MM.1S (cell line): ENCODE data around the gene TXNRD1.

Source experiments
- DNase-seq: peaks from one replicate; pipeline ENCODE4 v3.0.0-alpha.2; 2015
- H2AFZ ChIP-seq: fragments of 300-600 bp; sonication (generic); 2 replicates; pipeline ENCODE4 v1.6.0; 2016; ENCODE audit warnings: antibody characterized with exemption, low read length
- H3F3A ChIP-seq: fragments of 300-600 bp; sonication (generic); 2 replicates; pipeline ENCODE4 v1.6.1; 2016; ENCODE audit warnings: mild to moderate bottlenecking, antibody characterized with exemption, low read length, moderate library complexity, mixed read lengths; ENCODE audit not compliant: insufficient read depth
- H3K27ac ChIP-seq: fragments of 300-600 bp; sonication (generic); 2 replicates; pipeline ENCODE4 v1.5.1; 2016; ENCODE audit warnings: mild to moderate bottlenecking, low read length
- H3K27me3 ChIP-seq: fragments of 300-600 bp; sonication (generic); replicated peaks from 2 replicates; pipeline ENCODE4 v1.6.0; 2016; ENCODE audit warnings: low read length; ENCODE audit not compliant: insufficient read depth
- H3K36me3 ChIP-seq: fragments of 300-600 bp; sonication (generic); replicated peaks from 2 replicates; pipeline ENCODE4 v1.6.1; 2016; ENCODE audit warnings: mild to moderate bottlenecking, low read length, mixed read lengths; ENCODE audit not compliant: insufficient read depth
- H3K4me1 ChIP-seq: fragments of 300-600 bp; sonication (generic); 2 replicates; pipeline ENCODE4 v1.6.1; 2016; ENCODE audit warnings: low read length, mixed read lengths
- H3K4me2 ChIP-seq: fragments of 300-600 bp; sonication (generic); 2 replicates; pipeline ENCODE4 v1.6.0; 2016; ENCODE audit warnings: low read depth, low read length
- H3K4me3 ChIP-seq: fragments of 300-600 bp; sonication (generic); 2 replicates; pipeline ENCODE4 v1.5.1; 2016; ENCODE audit warnings: low read length, mixed read lengths
- H3K79me2 ChIP-seq: fragments of 300-600 bp; sonication (generic); 2 replicates; pipeline ENCODE4 v1.6.1; 2016; ENCODE audit warnings: mixed run types, low read length, mixed read lengths
- H3K9ac ChIP-seq: fragments of 300-600 bp; sonication (generic); 2 replicates; pipeline ENCODE4 v1.6.1; 2016; ENCODE audit warnings: low read length, mixed read lengths
- H3K9me2 ChIP-seq: fragments of 300-600 bp; sonication (generic); replicated peaks from 2 replicates; pipeline ENCODE4 v1.6.1; 2016; ENCODE audit warnings: mild to moderate bottlenecking, low read length, mixed read lengths; ENCODE audit not compliant: insufficient read depth
- H3K9me3 ChIP-seq: fragments of 300-600 bp; sonication (generic); replicated peaks from 2 replicates; pipeline ENCODE4 v1.6.1; 2016; ENCODE audit warnings: mild to moderate bottlenecking, low read length, mixed read lengths; ENCODE audit not compliant: insufficient read depth
- H4K20me1 ChIP-seq: fragments of 300-600 bp; sonication (generic); 2 replicates; pipeline ENCODE4 v1.6.1; 2016; ENCODE audit warnings: mild to moderate bottlenecking, low read length, moderate library complexity, mixed read lengths; ENCODE audit not compliant: insufficient read depth
- EZH2 ChIP-seq: fragments of 300-600 bp; sonication (generic); optimal IDR thresholded peaks from 2 replicates; pipeline ENCODE3; 2017; ENCODE audit warnings: low read depth, mild to moderate bottlenecking, antibody characterized with exemption, low read length, mixed read lengths
- EZH2phosphoT487 ChIP-seq: fragments of 300-600 bp; sonication (generic); IDR thresholded peaks from 2 replicates; pipeline ENCODE4 v1.6.1; 2018; ENCODE audit warnings: antibody characterized with exemption, low read length
- TF ChIP-seq, protein P1 (sequence below): fragments of 300-600 bp; sonication (generic); IDR thresholded peaks from 2 replicates; pipeline ENCODE4 v1.5.1; 2016; ENCODE audit warnings: antibody characterized with exemption, low read length, mixed read lengths

Gene TXNRD1

DNA sequence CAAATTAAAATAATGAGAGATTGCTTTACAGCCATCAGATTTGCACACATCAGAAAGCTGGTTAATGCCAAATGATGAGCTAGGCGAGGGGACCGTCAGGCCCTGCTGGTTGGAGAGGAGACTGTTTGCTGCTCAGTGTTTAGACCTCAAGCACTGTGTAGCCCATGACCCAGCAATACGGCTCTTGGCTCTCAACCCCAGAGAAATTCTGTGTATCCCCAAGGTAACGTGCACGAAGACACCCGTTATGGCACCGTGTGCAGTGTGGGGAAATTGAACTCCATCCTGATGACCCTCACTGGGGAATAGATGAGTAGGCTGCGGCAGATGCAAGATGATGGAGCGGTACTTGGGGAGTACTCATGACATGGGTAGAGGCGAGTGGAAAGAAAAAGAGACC, 143.6 kb downstream of the TXNRD1 start:
- Histone ChIP-seq H3K9me2 (no peaks in the 10 kb centered on the region), H3K4me1 (no peaks in the 10 kb centered on the region), H3K4me2 (no peak overlapping the region), H3K4me3 (no peak overlapping the region), H3K27ac (no peak overlapping the region), H3K36me3 (no peaks in the 10 kb centered on the region), H3F3A (peaks cover 4% of the 10 kb centered on the region; the same call in 1 of the 2 replicates), H3K9ac (no peak overlapping the region), H3K79me2 (no peaks in the 10 kb centered on the region), H4K20me1 (no peaks in the 10 kb centered on the region), H3K27me3 (no peaks in the 10 kb centered on the region), H3K9me3 (no peaks in the 10 kb centered on the region), H2AFZ (no peak overlapping the region)
- TF ChIP-seq, protein P1, sequence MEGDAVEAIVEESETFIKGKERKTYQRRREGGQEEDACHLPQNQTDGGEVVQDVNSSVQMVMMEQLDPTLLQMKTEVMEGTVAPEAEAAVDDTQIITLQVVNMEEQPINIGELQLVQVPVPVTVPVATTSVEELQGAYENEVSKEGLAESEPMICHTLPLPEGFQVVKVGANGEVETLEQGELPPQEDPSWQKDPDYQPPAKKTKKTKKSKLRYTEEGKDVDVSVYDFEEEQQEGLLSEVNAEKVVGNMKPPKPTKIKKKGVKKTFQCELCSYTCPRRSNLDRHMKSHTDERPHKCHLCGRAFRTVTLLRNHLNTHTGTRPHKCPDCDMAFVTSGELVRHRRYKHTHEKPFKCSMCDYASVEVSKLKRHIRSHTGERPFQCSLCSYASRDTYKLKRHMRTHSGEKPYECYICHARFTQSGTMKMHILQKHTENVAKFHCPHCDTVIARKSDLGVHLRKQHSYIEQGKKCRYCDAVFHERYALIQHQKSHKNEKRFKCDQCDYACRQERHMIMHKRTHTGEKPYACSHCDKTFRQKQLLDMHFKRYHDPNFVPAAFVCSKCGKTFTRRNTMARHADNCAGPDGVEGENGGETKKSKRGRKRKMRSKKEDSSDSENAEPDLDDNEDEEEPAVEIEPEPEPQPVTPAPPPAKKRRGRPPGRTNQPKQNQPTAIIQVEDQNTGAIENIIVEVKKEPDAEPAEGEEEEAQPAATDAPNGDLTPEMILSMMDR: no peak
- TF ChIP-seq EZH2: no peak
- TF ChIP-seq EZH2phosphoT487: no peak
- DNase-seq: no peak

DNA sequence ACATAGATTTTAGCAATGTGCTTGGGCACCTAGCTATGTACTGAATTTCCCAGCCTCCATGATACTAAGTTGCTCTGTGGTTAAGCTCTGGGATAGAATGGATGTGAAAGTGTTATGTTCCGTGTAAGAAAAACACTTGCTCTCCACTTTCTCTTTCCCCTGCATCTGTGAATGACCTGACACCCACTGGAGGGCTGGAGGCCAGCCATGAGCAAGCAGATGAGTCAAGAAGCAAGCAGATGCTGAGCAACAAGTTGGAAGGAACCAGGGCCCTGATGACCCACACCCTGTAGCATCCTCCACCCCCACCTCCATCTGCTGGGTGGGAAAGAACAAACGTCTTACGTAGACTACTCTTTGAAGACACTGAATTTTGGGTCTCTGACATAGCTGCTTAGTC, 144.6 kb downstream of the TXNRD1 start:
- H3K4me3 ChIP-seq: no peak overlapping the region
- no peaks in the 10 kb centered on the region for H3K79me2 ChIP-seq
- no peak overlapping the region for H3K4me2 ChIP-seq
- no peaks in the 10 kb centered on the region for H3K36me3 ChIP-seq
- no peak for DNase-seq
- TF ChIP-seq EZH2phosphoT487 (no peak), EZH2 (no peak)
- TF ChIP-seq, protein P1: no peak
- H3K4me1 ChIP-seq: no peaks in the 10 kb centered on the region
- H2AFZ ChIP-seq: no peak overlapping the region
- no peak overlapping the region for H3K27ac ChIP-seq
- peaks cover 4% of the 10 kb centered on the region; the same call in 1 of the 2 replicates for H3F3A ChIP-seq
- H3K9me3 ChIP-seq: no peaks in the 10 kb centered on the region
- H4K20me1 ChIP-seq: no peaks in the 10 kb centered on the region
- H3K27me3 ChIP-seq: no peaks in the 10 kb centered on the region
- no peak overlapping the region for H3K9ac ChIP-seq
- no peaks in the 10 kb centered on the region for H3K9me2 ChIP-seq

GRCh38 chr12:104360983-104361707, 145.6 kb downstream of the TXNRD1 start:
- no peaks in the 10 kb centered on the region for H3K79me2 ChIP-seq
- H3K9me3 ChIP-seq: no peaks in the 10 kb centered on the region
- H3K36me3 ChIP-seq: no peaks in the 10 kb centered on the region
- H3K9ac ChIP-seq: no peak overlapping the region
- DNase-seq: no peak
- no peak overlapping the region for H2AFZ ChIP-seq
- no peak overlapping the region for H3K4me2 ChIP-seq
- no peaks in the 10 kb centered on the region for H3K4me1 ChIP-seq
- H3F3A ChIP-seq: peaks cover 4% of the 10 kb centered on the region; the same call in 1 of the 2 replicates
- no peaks in the 10 kb centered on the region for H3K9me2 ChIP-seq
- no peak overlapping the region for H3K27ac ChIP-seq
- TF ChIP-seq EZH2phosphoT487 (no peak), EZH2 (no peak)
- TF ChIP-seq, protein P1: no peak
- H3K4me3 ChIP-seq: no peak overlapping the region
- H4K20me1 ChIP-seq: no peaks in the 10 kb centered on the region
- H3K27me3 ChIP-seq: no peaks in the 10 kb centered on the region
